NCI-H2196 (cell line): ENCODE data around the gene SLC35A3.
"Not testable (repeated sequence)": the region's sequence is repeated elsewhere in the genome, so short reads cannot be mapped to it uniquely, and the experiment has no call there.

Source experiments
- DNase-seq: peaks from one replicate; lab custom pipeline; 2025; ENCODE audit not compliant: unreplicated experiment; lab: John Stamatoyannopoulos, UW

Gene SLC35A3

GRCh38 chr1:99969729-99970621, at the start of gene SLC35A3:
Gene SLC35A3, plus strand, starts transcription at chr1:99969996. Its CDS starts 23,559 bp downstream, at chr1:99993555.
- DNase-seq, result peak; percentile 83

DNA sequence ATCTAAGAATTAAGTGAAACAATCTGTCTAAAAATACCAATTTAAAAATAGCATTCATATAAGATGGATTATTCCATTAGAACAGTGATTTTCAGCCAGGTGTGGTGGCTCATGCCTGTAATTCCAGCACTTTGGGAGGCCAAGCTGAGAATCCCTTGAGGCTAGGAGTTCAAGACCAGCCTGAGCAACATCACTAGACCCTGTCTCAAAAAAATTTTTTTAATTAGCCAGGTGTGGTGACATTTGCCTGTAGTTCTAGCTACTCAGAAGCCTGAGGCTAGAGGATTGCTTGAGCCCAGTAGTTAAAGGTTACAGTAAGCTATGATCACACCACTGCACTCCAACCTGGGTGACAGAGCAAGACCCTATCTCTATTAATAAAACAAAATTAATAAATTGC, 35.0 kb upstream of the SLC35A3 start:
- DNase-seq, result no peak

GRCh38 chr1:99935534-99935933, 34.3 kb upstream of the SLC35A3 start:
- DNase-seq, result no peak

DNA sequence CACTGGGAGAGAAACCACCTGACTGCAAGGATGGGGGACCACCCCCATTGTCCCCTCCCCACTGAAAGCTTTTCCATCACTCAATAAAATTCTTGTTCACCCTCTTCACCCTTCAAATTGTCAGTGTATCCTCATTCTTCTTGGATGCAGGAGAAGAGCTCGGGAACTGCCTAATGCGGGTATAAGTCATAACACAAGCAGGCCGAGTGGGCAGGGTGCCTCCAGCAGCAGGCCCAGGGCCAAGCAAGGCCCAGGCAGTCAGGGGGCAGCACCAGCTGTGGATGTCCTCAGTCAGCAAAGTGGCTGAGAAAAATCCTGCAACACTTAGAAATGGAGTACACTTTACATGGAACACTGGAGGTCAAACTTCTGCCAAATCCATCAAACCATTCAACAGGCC, 33.7 kb upstream of the SLC35A3 start:
- DNase-seq, result no peak

DNA sequence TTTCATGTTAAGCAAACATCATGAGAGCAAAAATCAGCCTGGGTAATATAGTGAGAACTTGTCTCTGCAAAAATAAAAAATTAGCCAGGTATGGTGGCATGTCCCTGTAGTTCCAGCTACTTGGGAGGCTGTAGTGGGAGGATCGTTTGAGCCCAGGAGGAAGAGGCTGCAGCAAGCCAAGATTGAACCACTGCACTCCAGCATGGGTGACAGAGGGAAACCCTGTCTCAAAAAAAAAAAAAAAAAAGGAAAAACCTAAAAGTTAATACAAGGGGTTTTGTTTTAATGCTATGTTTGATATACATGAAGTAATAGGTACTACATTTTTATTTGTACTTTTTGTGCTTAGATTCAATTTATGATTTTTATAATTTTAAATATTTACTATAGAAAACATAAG, 27.1 kb upstream of the SLC35A3 start:
- DNase-seq, result no peak

DNA sequence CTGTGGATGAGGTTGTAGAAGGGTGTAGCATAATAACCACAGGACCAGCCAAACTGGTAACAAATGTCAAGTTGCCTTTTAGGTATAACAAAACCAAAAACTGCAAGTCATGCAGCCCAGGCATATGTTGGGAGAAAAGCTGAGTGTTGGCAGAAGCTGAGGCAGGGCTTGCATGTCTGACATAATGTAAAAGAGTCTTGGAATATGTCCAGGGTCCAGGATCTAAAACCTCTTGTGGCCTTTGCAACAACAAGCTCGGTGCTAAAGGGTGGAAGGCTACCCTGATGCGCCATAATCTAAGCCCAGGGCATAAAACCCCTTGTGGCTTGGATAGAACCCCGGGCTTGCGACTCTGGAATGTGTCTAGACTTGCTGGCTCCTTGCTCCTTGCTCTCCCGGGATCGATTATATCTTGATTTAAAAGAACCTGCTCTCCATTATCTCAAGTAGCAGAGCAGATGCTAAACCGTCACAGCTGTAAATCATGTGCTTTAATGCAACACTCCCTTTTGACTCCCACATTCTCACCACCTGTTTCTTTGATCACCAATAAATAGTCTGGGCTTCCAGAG, 26.5 kb upstream of the SLC35A3 start:
- DNase-seq, result peak; percentile 62

DNA sequence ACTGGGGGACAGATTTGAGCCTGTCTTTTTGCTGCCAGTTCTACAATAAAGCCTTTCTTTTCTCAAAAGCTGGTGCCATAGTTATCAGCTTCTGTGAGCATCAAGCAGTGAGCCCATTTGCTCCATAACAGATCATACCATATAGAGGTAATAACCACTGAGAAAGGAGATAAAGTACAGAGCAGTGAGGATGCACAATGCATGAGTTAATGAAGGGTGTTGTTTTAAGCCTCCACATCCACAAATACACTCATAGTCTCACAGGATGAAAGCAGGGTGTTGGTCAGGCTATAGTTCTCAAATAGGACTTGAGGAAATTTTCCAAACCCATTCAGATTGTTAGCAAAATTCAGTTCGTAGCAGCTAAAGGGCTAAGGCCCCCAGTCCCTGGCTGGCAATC, 25.6 kb upstream of the SLC35A3 start:
- DNase-seq, result no peak

GRCh38 chr1:99945174-99945573, 24.6 kb upstream of the SLC35A3 start:
- DNase-seq, result no peak

DNA sequence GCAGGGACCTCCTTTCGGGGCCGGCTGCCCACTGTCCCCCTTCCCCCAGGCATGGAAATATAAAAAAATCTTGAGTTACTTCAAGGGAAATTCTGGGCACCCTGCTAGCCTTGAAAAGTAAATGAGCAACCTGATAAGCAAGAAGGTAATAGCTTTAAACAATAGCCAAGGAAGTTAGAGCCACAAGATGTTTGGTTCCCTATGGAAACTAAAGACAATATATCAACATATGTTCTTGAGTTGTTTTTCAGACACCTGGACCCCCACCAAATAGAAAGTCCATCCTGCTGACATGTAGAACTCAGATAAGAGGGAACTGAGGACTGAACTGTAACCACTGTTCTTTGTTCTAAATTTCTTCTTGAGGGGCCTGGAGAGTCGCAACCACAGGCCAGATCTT, 19.3 kb upstream of the SLC35A3 start:
- DNase-seq, result no peak

- DNase-seq, result no peak
Observed at GRCh38 chr1:99952522-99952921, 17.3 kb upstream of the SLC35A3 start.

DNA sequence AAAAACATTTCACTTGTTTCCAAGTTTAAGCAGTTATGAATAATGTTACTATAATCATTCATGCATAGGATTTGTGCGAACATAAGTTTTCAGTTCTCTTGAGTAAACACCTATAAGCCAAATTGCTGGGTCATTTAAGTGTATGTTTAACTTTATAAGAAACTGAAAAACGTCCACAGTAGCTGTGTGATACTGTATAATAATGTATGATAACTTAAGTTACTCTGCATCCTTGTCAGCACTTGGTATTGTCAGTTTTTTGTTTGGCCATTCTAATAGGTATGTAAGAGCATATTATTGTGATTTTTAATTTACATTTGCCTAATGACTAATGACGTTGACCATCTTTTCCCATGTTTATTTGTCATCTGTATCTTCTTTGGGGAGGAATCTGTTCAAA, 14.4 kb upstream of the SLC35A3 start:
- no peak for DNase-seq

- DNase-seq, result no peak
Observed at GRCh38 chr1:99956755-99957154, 13.0 kb upstream of the SLC35A3 start.

GRCh38 chr1:99957818-99958217, 12.0 kb upstream of the SLC35A3 start:
- no peak for DNase-seq

DNA sequence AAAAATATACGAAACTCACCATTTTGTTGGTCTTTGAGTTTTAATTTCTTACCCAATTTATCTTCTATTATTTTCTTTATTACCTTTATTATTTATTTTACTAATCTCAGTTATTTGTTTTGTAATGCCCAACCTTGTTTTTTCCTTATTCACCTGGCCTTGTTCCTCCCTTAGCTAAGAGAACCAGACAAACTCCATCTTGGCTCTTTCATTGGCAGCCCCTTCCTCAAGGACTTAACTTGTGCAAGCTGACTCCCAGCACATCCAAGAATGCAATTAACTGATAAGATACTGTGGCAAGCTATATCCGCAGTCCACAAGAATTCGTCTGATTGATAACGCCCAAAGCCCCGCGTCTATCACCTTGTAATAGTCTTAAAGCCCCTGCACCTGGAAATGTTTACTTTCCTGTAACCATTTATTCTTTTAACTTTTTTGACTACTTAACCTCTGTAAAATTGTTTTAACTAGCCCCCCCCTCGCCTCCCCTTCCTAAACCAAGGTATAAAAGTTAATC, 10.5 kb upstream of the SLC35A3 start:
- DNase-seq, result not testable (repeated sequence)

DNA sequence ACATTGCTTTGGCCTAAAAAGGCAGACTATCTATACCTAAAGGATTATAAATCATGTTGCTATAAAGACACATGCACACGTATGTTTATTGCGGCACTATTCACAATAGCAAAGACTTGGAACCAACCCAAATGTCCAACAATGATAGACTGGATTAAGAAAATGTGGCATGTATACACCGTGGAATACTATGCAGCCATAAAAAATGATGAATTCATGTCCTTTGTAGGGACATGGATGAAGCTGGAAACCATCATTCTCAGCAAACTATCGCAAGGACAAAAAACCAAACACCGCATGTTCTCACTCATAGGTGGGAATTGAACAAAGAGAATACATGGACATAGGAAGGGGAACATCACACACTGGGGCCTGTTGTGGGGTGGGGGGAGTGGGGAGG, 9.5 kb upstream of the SLC35A3 start:
- DNase-seq, result not testable (repeated sequence)

GRCh38 chr1:99963041-99963795, 6.6 kb upstream of the SLC35A3 start:
- DNase-seq, result no peak

GRCh38 chr1:99964806-99965205, 5.0 kb upstream of the SLC35A3 start:
- DNase-seq, result no peak

GRCh38 chr1:99965646-99966375, 4.0 kb upstream of the SLC35A3 start:
- DNase-seq, result peak; percentile 71

DNA sequence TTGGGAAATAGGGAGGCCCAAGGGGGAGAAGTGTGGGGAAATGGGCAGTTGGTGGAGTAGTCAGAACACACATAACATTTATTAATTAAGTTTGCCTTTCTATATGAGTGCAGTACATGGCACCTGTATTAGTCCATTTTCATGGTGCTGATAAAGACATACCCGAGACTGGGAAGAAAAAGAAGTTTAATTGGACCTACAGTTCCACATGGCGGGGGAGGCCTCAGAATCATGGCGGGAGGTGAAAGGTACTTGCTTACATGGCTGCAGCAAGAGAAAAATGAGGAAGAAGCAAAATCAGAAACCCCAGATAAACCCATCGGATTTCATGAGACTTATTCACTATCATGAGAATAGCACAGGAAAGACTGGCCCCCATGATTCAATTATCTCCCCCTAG, 1.6 kb upstream of the SLC35A3 start:
- DNase-seq, result no peak

DNA sequence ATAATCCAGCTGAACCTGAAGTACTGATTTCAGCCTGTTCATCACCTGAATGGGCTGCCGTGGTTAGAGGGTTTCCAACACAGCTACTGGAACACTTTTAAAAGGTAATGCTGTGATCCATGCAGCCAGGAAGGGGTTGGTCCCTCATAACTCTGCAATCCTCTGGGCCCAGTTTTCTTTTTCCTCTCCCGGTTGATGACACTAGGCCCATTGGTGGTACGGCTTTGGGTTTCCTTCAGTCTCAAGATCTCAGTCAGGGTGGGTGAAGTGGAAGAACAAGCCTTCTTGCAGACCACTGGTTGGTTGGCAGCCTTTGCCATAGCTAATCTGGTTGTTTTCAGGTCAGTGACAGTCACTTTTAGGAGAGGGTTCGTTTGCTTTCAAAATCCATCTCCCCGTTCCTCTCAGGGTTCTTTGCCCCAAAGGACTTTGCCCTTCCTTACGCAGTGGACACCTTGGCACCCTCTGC, 502 bp upstream of the SLC35A3 start:
- no peak for DNase-seq

DNA sequence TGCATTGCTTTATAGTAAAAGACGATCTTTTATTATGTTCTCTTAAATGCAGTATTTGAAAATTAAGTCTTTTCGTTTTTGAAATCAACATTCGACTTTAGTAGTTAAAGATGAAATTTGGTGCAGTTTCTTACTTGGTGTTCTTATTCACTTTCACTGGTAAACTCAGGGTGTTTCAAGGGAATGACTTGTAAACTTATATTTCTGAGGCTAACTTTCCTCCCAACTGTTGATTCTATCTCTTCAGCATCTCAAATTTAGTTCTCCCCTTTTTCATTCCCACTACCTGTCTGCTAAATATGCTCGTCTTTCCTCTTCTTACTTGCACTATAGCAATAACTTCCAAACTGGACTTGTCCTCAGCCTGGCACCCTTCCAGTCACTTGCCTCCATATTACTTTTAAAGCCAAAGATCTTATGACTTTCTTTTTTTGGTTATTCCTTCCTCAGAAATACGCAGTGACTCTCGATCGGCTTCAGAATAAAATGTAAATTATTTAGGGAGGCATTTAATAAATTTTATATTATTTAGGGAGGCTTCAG, 988 bp downstream of the SLC35A3 start:
- no peak for DNase-seq
